Activated B cell treated with CpG ODN at 0.5 μM for 24 hours (primary cell): ENCODE results near the gene ELP1. TPM values are rescaled to one million over a fixed set of nuclear protein-coding genes. Genes with fewer than 3 reads are reported as not detected.
A peak's percentile ranks its signal among the peaks of the same experiment; 100 is the strongest.

ENCODE experiments used
- ATAC-seq: fragments of 200-7000 bp; cut with Tn5 transposase; one replicate; pipeline ENCODE4 v1.10.0; 2021; ENCODE audit warnings: low read depth, mild to moderate bottlenecking, moderate library complexity
- CTCF ChIA-PET: fragments of 350-600 bp; sonication (Branson Sonifier 250); formaldehyde crosslinking; loops from one replicate; lab custom pipeline; 2021; ENCODE audit warnings: antibody characterized with exemption; lab: Charles Lee
- POLR2A ChIA-PET: fragments of 350-600 bp; sonication (Branson Sonifier 250); formaldehyde crosslinking; loops from one replicate; lab custom pipeline; 2021; ENCODE audit warnings: antibody characterized with exemption; lab: Charles Lee
- DNase-seq: peaks from one replicate; pipeline ENCODE4 v3.0.0; 2022
- H3K27ac Mint-ChIP-seq: one replicate; pipeline ENCODE4 v1.8.0; 2020; ENCODE audit warnings: mixed read lengths
- H3K27me3 Mint-ChIP-seq: one replicate; pipeline ENCODE4 v1.8.0; 2021; ENCODE audit warnings: mixed read lengths
- H3K36me3 Mint-ChIP-seq: one replicate; pipeline ENCODE4 v1.8.0; 2021; ENCODE audit warnings: low read depth, mixed read lengths
- H3K4me1 Mint-ChIP-seq: one replicate; pipeline ENCODE4 v1.8.0; 2021; ENCODE audit warnings: mixed read lengths
- H3K4me3 Mint-ChIP-seq: one replicate; pipeline ENCODE4 v1.8.0; 2020; ENCODE audit warnings: mild to moderate bottlenecking, mixed read lengths
- H3K9me3 Mint-ChIP-seq: one replicate; pipeline ENCODE4 v1.8.0; 2020; ENCODE audit warnings: mixed read lengths
- intact Hi-C: fragments of 100-400 bp; cut with micrococcal nuclease; formaldehyde crosslinking; loops from one replicate; pipeline ENCODE4 v1.15.1; 2024
- total RNA-seq: library from RNA; stranded (reverse); gene quantifications from 2 replicates; pipeline ENCODE4 v1.2.3, GENCODE V29; 2022
- TF ChIP-seq, protein P1 (sequence below): fragments of 200-600 bp; IDR thresholded peaks from one replicate; pipeline ENCODE4 v1.8.0; 2022; ENCODE audit warnings: antibody characterized with exemption, mild to moderate bottlenecking

Gene ELP1
- total RNA-seq, 1 donor from 2014 or later, result 25.0 TPM

DNA sequence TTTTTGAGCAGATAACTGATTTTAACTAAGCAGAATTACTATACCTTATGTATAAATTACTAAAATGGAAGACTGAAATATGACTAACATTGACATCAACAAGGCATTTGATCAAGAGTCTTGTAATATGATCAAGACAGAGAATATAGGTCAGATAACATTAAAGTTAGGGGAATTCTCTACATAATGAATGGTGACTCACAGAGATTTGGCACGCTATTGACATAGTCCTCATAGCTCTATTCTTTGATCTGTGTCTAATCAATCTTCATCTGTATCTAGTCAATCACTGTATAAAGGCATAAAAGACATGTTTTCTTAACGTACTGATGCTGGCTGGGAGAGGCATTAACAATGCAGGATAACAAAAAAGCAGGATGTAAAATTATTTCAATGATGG, 17.7 kb upstream of the ELP1 start:
- H3K4me1 Mint-ChIP-seq, result no peaks in the 10 kb centered on the region
- no peaks in the 10 kb centered on the region for H3K9me3 Mint-ChIP-seq
- TF ChIP-seq, protein P1, sequence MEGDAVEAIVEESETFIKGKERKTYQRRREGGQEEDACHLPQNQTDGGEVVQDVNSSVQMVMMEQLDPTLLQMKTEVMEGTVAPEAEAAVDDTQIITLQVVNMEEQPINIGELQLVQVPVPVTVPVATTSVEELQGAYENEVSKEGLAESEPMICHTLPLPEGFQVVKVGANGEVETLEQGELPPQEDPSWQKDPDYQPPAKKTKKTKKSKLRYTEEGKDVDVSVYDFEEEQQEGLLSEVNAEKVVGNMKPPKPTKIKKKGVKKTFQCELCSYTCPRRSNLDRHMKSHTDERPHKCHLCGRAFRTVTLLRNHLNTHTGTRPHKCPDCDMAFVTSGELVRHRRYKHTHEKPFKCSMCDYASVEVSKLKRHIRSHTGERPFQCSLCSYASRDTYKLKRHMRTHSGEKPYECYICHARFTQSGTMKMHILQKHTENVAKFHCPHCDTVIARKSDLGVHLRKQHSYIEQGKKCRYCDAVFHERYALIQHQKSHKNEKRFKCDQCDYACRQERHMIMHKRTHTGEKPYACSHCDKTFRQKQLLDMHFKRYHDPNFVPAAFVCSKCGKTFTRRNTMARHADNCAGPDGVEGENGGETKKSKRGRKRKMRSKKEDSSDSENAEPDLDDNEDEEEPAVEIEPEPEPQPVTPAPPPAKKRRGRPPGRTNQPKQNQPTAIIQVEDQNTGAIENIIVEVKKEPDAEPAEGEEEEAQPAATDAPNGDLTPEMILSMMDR, result no peak
- intact Hi-C loops, result loop anchor here (5.0 to 10.0 kb wide), 3 partner anchors 177 to 1484 kb away; no protein-coding TSS in a partner anchor
- H3K27ac Mint-ChIP-seq, result no peak overlapping the region
- ATAC-seq, result no peak
- ChIA-PET CTCF (interaction anchor here (0.7 kb wide), 1 partner anchor 11 kb away, joined by 3 read pairs; no protein-coding TSS in a partner anchor), POLR2A (no interaction called here)
- H3K4me3 Mint-ChIP-seq, result no peak overlapping the region
- H3K27me3 Mint-ChIP-seq, result no peaks in the 10 kb centered on the region
- H3K36me3 Mint-ChIP-seq, result no peaks in the 10 kb centered on the region
- DNase-seq, result no peak

DNA sequence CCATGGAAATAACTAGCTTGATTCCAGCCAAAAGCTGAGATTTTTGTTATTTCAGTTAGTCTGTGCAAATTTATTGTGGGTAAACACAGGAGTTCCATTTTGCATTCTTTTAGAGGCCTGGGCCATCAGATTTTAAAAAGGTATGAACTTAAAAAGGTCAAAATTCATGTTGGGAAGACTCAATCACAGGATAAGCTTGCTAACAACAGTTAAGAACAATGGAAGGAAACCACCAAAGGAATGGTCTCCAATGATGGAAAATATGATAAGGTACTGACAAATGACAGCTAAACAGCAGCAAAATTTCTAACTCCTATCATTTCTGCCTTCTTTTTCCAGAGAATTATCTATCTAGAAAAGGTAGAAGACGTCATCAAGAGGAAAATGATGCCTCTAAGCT, 16.2 kb upstream of the ELP1 start:
- ATAC-seq, result no peak
- Mint-ChIP-seq H3K27ac (no peak overlapping the region), H3K27me3 (no peaks in the 10 kb centered on the region), H3K9me3 (no peaks in the 10 kb centered on the region), H3K4me3 (no peak overlapping the region), H3K36me3 (no peaks in the 10 kb centered on the region), H3K4me1 (no peaks in the 10 kb centered on the region)
- TF ChIP-seq, protein P1, result no peak
- intact Hi-C loops, result loop anchor here (5.0 to 10.0 kb wide), 3 partner anchors 175 to 1483 kb away; no protein-coding TSS in a partner anchor
- DNase-seq, result no peak
- ChIA-PET CTCF (no interaction called here), POLR2A (interaction anchor here (0.7 kb wide), 1 partner anchor 1267 kb away, joined by 3 read pairs; no protein-coding TSS in a partner anchor)

DNA sequence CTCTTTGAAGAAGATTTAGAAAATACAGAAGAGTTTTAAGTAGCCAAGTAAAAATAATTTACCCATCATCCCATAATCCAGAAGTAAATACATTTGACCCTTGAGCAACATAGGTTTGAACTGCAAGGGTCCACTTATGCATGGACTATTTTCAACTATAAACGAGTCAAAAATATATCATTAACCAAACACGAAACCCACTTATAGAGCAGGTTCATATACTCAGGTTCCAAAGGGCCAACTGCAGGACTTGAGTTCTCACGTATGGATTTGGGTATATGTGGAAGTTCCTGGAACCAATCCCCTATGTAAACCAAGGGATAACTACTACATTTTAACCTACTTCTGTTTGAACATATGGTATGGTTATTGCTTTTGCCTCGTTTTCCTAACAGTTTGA, 6.1 kb upstream of the ELP1 start:
- POLR2A ChIA-PET, result no interaction called here
- H3K9me3 Mint-ChIP-seq, result no peaks in the 10 kb centered on the region
- H3K27me3 Mint-ChIP-seq, result no peaks in the 10 kb centered on the region
- H3K4me1 Mint-ChIP-seq, result peaks cover 5% of the 10 kb centered on the region
- CTCF ChIA-PET, result no interaction called here
- intact Hi-C loops, result no loop called here
- no peak overlapping the region for H3K27ac Mint-ChIP-seq
- no peak overlapping the region for H3K4me3 Mint-ChIP-seq
- ATAC-seq (no peak), DNase-seq (no peak)
- H3K36me3 Mint-ChIP-seq, result peaks cover 10% of the 10 kb centered on the region
- TF ChIP-seq, protein P1, result no peak

DNA sequence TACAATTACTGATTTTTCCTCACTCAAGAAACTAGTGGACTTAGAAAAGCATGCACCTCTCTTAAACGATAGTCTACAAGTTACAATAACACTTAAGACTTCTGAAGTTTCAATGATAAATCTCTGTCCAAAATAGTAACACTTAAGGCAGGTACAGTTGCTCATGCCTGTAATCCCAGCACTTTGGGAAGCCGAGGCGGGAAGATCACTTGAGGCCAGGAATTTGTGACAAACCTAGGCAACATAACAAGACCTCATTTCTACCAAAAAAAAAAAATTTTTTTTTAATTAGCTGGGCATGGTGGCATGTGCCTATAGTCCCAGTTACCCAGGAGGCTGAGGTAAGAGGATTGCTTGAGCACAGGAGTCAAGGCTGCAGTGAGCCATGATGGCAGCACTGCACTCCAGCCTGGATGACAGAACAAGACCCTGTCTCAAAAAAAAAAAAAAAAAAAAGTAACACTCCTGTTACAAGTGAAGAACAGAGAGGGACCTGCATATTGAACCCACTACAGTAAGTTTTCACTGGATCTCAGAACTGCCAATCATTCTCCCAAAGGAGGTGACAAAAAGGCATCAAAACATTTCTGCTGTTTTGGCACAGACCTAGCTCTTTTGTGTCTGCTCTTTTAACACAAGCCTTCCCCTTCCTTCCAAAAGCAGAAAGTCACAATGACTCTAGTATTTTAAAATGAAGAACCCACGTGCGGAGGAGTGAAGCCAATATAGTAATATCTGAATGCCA, 3.8 kb upstream of the ELP1 start:
- CTCF ChIA-PET, result no interaction called here
- Mint-ChIP-seq H3K27ac (no peak overlapping the region), H3K36me3 (peaks cover 19% of the 10 kb centered on the region), H3K9me3 (no peaks in the 10 kb centered on the region), H3K27me3 (no peaks in the 10 kb centered on the region), H3K4me1 (peaks cover 20% of the 10 kb centered on the region), H3K4me3 (no peak overlapping the region)
- POLR2A ChIA-PET, result no interaction called here
- TF ChIP-seq, protein P1, result no peak
- intact Hi-C loops, result no loop called here
- DNase-seq (no peak), ATAC-seq (no peak)

DNA sequence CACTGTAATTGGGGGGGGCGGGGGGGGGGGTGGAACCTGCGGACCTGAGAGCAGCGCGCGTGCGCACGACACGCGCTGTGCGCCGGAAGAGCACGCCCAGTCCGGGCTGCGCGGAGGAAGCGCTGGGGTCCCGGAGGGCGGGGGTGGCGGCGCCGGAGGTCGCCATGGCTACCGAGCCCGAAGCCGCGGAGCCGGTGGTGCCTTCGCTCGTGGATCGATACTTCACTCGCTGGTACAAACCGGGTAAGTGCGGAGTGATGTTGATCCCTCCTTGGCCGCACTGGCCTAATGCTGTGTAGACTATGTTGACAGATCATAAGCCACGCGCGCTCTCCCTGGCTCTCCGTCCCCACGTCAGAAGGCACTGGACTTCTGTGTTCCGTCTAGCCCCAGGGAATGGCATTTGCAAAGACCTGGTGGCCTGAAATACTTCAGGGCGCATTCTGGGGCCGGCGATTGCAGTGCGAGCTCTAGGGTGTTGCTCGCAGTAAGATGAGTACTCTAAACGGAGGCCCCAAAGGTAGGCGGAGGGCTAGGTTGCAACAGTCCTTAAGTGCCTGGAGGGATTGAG, 484 bp upstream of the ELP1 start, which contains the start of gene ABITRAM:
TSS of gene ABITRAM (plus strand) at position 78 of the 571 bp plus-strand sequence. CDS start at position 165, 87 bp downstream.
- peak; percentile 73 for DNase-seq
- Mint-ChIP-seq H3K4me1 (peaks cover 23% of the 10 kb centered on the region), H3K27ac (peak within 1 kb of the TSS; percentile 89), H3K4me3 (peak within 1 kb of the TSS; percentile 97), H3K9me3 (no peaks in the 10 kb centered on the region), H3K27me3 (no peaks in the 10 kb centered on the region), H3K36me3 (peaks cover 21% of the 10 kb centered on the region)
- TF ChIP-seq, protein P1, result no peak
- POLR2A ChIA-PET, result interaction anchor here (0.6 to 0.9 kb wide), 2 partner anchors 185 to 197 kb away, joined by 4 to 5 read pairs; no protein-coding TSS in a partner anchor
- CTCF ChIA-PET, result no interaction called here
- intact Hi-C loops, result loop anchor here (1.0 to 5.0 kb wide), 6 partner anchors 20 to 1651 kb away; partner anchors contain the start of genes CTNNAL1, RAD23B and TXN
- peak; percentile 85 for ATAC-seq
